GM21619 (cell line): Measurements from ENCODE around the gene SVOP.
"Not testable (repeated sequence)": the region's sequence is repeated elsewhere in the genome, so short reads cannot be mapped to it uniquely, and the experiment has no call there.

ENCODE experiments used
- ATAC-seq: cut with Tn5 transposase; IDR thresholded peaks from one replicate; pipeline ENCODE4 v1.9.1; 2021; ENCODE audit not compliant: unreplicated experiment

The SVOP gene, protein sequence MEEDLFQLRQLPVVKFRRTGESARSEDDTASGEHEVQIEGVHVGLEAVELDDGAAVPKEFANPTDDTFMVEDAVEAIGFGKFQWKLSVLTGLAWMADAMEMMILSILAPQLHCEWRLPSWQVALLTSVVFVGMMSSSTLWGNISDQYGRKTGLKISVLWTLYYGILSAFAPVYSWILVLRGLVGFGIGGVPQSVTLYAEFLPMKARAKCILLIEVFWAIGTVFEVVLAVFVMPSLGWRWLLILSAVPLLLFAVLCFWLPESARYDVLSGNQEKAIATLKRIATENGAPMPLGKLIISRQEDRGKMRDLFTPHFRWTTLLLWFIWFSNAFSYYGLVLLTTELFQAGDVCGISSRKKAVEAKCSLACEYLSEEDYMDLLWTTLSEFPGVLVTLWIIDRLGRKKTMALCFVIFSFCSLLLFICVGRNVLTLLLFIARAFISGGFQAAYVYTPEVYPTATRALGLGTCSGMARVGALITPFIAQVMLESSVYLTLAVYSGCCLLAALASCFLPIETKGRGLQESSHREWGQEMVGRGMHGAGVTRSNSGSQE

DNA sequence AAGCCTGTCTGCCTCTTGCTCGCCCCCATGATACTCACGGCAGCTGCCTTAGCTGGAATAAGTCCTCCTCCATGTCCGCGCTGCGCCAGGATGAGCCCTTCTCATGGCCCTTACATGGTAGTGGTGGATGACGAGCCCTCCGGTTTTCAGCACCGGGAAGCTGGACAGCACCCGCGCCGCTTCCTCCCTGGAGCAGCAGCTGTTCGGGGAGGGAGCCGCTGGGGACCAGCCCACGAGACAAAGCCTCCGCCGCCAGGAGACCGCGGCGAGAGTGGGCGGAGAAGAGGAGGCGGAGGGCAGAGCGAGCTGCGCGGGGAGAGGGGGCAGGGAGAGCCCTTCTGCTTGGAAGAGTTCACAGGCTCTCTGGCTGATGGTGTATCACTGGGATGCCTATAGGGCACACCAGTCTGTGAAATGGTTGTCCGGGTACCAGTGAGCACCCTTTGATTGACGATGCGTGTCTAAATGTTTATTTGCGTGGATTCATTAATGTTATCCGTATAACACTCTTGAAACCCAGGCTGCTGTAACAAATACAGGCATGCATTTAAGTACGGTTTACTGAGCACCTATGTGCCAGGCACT lies at the start of gene SVOP:
TSS of gene SVOP (minus strand) at position 273 of the 585 bp plus-strand sequence. CDS start at position 73, 200 bp downstream.
- no peak for ATAC-seq

DNA sequence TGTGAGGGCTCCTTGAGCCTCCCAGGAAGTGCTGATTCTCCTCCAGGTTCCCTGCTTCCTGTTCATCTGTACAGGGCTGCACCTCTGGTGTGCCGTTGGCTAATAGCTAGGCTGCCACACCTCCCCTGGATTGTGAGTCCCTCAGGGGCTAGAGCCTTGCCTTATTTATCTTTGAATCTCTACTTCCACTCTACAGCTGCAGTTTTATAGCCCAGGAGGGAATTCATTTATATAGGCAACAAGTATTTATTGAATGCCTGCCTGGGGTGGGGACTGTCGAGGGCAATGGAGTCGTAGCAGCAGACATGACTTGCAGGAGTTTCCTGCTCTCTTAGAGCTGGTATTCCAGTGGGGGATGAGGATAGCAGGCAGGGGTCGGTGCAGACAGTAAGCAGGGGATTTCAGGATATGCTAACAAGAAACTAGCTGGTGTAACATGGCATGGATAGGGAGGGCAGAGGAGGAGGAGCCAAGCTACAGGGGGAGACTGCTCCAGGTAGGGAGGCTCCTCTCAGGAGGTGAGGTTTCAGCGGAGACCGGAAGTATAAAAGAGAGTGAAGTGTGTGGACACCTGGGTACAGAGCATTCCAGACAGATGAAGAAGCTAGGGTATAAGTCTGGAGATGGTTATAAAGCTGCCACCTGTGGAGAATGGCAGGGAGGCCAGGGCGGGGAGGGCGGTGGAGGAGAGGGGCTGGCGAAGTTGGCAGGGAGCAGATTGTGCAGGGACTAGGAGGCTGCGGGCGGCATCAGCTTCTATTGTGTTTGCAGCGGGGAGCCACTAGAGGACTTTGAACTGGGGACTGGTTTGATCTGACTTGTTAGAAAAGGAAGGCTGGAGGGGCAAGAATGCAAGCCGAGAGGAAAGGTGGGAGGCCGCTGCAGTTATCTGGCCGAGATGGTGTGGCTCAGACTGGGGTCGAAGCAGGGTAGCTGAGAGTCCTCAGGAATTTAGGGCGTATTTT lies 48.7 kb upstream of the SVOP start:
- no peak for ATAC-seq

DNA sequence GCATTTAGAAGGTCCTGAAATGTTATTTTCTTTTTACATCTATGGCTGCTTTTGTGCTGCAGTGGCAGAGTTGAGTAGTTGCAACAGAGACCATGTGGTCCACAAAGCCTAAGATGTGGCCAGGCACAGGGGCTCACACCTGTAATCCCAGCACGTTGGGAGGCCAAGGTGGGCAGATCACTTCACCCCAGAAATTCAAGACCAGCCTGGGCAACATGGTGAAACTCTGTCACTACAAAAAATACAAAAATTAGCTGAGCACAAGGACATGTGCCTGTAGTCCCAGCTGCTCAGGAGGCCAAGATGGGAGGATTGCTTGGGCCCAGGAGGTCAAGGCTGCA lies 45.0 kb upstream of the SVOP start:
- no peak for ATAC-seq

DNA sequence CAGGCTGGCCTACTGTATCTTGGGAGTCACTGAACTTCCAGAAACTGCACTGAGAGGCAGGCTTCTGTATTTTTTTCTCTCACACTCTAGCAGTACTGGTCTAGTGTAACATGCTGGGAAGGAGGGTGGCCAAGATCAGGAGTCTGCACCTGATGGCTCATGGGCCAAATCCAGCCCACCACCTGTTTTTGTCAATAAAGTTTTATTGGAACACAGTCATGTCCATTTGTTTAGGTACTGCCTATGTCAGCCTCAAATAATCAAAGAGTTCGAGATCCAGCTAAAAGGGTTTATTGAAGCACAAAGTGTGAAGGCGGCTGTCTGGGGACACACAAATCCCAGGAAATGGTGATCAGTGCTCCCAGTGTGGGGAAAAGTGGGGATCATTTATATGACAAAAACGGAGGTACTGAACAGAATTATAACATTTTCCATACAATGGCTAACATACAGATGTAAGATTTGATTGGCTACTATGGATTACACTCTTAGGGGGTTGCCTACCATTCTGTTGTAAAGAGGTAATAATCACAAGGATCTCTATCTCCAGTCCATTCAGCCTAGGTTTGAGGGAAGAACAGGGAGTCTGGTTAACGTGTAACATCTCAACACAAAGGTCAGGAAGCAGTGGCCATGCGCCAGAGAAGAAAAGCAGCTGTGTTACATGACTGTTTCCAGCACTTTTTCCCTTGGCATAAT lies 44.4 kb upstream of the SVOP start:
- ATAC-seq = no peak

DNA sequence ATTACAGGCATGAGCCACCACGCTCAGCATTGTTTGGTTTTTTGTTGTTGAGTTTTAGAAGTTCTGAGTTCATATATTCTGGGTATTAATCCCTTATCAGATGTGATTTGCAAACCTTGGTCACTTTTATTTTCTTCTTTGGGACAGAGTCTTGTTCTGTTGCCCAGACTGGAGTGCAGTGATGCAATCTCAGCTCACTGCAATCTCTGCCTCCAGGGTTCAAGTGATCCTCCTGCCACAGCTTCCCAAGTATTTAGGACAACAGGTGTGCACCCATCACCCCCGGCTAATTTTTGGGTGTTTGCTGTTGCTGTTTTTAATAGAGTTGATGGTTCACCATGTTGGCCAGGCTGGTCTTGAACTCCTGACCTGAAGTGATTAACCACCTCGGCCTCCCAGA lies 43.3 kb upstream of the SVOP start:
- no peak for ATAC-seq

DNA sequence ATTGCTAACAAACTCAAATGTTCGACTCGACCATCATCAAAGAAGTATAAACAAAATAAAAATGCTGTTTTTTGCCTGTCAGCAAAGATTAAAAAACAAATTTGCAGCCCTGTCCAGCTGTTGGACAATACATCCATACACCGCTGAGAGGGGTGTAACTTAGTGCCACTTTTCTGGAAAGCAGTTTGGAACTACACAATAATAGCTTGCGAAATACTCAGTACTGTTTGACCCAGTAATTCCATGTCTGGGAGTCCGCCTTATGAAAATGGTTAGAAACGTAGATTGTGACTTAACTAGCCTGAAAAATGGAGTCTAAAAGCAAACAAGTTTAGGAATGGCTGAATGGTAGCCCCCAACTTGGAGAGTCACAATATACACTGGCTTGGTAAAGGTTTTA lies 37.9 kb upstream of the SVOP start:
- no peak for ATAC-seq

DNA sequence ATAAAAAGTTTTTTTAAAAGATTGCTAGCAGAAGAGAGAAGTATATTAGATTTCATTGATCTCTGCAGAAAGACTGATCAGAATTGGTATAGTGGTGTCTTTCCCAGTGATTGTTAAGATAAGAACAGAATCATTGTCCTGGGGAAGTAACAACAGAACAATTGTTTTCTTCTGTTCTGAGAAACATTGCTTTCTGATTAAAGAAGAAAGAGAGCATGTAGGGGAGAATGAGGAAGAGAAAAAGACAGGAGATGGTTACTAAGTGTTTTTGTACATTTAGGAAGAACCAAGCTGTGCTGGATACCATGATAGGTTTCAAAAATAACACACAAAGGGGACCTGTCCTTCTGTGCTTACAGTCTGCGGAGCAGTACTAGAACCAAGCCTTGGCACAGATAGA lies 36.5 kb upstream of the SVOP start:
- no peak for ATAC-seq

DNA sequence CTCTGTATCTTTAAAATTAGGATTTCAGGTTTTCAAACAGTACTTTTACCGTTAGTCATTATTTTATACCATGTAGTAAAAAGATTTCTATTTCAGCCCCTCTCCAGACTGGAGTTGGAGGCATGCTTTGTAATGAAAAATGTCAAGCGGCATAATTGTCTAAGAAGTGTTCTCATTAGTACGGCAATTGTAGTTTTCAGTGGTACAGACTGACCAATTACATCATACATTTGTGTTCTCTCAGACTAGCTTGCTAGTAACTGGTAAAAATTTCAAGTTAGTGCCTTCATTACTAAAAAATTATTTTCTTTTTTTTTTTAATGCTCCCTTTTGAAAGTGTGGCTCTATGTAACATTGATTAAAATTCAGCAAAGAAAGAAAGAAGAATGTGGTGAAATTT lies 36.0 kb upstream of the SVOP start:
- no peak for ATAC-seq

DNA sequence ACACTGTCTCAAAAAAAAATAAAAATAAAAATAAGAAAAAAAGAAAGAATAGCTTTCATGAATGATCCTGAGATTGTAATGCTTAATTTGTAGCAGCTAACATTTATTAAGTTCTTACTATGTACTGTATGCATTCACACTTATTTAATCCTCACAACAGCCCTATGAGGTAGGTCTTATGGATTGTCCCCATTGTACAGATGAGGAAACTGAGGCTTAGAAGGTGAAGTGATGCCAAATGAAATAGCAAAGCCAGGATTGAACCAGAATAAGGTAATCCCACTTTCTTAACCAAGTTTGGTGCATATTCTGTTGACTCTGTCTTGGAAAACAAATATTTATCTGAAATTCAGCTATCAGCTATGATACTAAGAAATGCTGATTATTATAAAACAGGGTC lies 33.7 kb upstream of the SVOP start:
- no peak for ATAC-seq

DNA sequence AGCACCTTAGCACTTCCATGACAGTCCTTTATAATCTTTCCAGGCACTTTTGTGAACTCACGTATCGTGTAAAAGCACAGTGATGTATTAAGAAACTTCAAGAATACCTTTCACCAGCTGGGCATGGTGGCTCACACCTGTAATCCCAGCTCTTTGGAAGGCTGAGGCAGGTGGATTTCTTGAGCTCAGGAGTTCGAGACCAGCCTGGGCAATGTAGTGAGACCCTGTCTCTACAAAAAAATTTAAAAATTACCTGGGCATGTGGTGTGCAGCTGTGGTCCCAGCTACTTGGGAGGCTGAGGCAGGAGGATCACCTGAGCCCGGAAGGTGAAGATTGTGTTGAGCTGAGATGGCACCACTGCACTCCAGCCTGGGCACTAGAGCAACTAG lies 33.3 kb upstream of the SVOP start:
- peak; percentile 1 for ATAC-seq

DNA sequence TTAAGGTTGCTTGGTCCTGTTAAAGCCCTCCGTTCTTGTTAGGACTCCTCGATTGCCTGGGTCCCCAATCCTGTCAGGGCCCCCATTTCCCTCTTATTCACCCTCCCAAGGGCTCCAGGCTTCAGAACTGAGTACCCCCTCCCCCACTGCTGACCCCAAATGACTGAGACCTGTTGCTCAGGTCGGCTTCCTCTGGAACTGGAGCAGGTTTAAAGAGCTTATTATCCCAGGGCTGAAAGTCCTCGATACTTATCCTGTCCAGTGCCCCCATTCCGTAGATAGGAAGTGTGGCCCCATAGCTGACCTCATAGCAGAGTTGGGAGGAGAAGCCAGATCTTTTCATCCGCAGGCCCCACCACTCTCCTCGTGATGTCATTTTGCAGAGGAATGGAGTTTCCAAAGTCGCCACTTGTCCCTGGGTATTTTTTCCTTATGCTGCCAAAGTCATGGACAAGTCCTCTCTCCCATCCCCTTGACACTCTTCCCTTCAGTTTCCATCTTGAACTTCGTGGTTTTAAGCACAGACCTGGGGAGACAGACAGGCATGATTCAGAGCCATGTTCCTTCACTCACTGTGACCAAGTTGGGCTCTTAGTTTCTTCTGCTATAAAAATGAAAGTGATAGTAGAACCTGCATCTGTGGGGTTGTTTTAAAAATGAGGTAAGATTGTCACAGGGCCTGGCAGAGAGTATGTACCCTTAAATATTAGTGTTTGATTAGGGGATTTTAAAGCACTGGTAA lies 32.7 kb upstream of the SVOP start:
- ATAC-seq = peak; percentile 56

DNA sequence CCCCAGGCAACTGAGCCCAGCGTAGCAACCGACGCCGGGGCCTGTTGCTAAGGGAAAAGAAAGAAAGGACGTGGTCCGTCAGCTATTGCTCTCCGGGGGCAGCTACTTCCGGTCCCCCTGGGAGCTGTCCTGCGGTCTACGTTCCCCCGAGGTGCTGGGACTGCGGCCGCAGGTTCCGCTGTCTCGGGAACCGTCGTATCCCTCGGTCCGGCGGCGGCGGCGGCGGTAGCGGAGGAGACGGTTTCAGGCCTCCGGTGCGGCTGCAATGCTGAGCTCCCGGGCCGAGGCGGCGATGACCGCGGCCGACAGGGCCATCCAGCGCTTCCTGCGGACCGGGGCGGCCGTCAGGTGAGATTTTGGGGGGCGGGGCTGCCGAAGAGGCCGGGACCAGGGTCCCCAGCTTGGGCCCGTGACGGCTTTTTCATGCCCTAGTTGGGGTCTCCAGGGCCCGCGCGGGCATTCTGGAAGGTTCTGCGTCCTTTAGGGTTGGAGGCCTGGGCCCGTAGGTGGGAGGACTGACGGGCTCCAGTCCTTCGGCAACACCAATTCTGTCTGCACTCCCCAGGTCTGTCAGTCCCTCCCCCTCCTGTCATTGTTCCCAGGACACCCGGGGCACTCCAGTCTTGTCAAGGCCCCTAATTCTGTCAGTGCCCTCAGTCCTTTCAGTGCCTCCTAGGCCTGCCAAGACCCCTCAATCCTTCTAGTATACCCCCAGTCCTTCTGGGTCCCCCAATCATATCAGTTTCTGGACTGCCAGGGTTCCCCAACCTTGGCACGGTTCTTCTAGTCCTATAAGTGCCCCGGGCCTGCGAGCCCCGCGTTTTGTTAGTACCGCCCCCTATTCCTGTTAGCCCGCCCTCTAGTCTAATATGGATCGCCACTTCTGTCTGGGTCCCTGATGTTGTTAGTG lies 31.8 kb upstream of the SVOP start, which contains the start of gene USP30:
TSS of gene USP30 (plus strand) at position 163 of the 910 bp plus-strand sequence. CDS start at position 266, 103 bp downstream.
- ATAC-seq = peak; percentile 69

DNA sequence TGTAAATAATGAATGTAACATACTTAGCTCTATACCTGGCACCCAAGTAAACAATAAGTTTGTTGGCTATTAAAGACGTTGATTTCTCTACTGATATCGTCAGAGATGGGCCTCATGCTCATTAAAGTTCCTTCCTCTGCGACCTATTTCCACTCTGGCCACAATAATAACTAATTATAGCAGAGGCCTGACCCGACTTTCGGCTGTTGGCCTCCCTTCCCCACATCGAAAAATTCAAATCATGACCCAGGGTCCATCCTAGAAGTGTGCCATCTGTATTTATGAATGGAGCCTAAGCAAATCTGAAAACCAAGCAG lies 31.2 kb upstream of the SVOP start:
- no peak for ATAC-seq

DNA sequence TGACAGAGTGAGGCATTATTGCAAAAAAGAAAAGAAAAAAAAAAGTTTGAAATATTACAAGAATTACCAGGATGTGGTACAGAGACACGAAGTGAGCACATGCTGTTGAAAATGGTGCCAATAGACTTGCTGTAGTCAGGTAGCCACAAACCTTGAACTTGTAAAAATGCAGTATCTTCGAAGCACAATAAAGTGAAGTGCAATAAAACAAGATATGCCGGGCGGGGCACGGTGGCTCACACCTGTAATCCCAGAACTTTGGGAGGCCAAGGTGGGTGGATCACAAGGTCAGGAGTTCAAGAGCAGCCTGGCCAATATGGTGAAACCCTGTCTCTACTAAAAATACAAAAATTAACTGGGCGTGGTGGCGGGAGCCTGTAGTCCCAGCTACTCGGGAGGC lies 28.9 kb upstream of the SVOP start:
- not testable (repeated sequence) for ATAC-seq

DNA sequence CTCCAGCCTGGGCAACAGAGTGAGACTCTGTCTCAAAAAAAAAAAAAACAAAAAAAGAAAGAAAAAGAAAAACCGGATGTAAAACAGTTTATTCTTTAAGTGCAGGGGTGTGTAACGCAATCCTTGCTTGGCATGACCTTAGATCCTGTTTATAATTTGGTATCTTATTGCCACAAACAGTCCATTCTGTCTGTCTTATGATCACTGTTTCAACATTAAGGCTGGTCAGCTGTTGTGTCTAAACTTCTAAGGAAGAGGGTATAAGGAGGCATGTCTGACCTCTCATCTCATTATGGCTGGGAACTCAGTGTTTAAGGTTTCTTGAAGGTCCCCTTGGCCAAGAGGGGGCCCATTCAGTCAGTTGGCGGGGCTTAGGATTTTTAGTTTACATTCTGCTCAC lies 27.8 kb upstream of the SVOP start:
- ATAC-seq = not testable (repeated sequence)

DNA sequence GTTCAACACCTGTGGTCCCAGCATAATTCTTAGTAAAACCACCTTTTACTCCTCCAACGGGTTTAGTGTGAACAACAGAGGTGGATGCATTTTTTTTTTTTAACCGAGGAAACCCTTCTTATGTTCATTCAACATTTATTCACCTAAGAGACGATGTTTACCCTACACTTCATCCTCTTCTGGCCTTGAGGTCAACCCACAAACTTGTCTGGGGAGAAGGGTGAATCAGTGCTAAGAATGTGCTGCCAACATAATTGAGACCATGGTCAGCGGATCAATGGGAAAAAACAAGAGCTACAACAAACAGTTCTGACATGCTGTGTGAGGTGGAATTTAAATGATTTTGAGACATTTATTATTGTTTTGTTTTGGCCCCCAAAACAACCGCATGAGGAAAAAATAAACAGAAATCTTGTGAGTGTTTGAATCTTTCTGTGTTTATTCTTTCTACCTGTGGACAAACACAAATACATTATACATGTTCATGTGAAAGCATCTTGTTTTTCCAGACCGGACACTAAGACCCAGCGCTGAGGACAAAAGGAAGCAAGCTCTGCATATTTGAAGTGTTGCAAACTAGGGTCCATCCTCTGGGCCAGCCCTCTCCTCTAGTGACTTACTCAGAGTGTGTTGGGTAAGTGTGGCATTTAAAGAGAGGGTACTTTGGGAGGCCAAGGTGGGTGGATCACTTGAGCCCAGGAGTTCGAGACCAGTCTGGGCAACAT lies 26.4 kb upstream of the SVOP start:
- no peak for ATAC-seq

DNA sequence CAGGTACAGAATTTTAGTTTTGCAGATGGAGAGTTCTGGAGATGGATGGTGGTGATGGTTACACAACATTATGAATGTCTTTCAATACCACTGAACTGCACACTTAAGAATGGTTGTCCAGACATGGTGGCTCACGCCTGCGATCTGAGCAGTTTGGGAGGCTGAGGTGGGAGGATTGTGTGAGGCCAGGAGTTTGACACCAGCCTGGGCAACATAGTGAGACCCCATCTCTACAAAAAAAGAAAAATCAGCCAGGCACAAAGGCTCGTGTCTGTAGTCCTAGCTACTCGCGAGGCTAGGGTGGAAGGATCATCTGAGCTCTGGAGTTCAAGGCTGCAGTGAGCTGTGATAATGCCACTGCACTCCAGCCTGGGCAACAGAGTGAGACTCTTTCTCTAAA lies 23.4 kb upstream of the SVOP start:
- ATAC-seq = no peak

DNA sequence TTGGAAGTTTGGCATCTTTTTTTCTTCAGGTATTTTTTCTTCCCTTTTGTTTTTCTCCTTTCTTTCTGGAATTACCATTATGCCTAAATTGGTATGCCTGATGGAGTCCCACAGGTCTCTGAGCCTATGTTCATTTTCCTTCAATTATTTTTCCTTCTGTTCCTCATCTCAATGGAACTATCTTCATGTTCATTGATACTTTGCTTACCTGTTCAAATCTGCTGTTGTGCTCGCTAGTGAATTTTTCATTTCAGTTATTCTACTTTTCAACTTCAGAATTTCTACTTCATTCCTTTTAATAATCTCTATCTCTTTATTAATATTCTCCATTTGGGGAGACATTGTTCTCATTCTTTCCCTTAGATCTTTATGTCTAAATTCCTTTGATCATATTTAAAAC lies 16.1 kb upstream of the SVOP start:
- ATAC-seq = no peak
